ENCODE results near the gene TEX48.

TEX48 gene

DNA sequence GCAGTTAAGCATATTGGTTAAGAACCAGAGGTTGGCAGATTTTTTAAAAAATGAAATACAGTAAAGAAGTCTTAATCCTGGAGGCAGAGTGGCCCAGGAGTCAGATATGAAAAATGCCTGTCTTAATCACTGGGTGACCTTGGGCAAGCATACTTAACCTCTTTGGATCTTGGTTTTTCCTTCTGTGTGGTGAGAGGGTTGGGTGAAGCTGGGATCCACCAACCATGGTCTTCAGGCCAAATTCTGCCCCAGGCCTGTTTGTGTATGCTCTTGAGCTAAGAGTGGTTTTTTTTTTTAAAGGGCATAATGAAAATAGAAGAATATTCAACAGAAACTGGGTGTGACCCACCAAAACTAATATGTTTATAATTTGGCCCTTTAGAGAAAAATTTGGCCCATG, 20.0 kb upstream of the TEX48 start:
- H2AFZ ChIP-seq (ENCODE audit: low read depth, low read length, severe bottlenecking): no peak overlapping the region
- no peak overlapping the region for H3K4me2 ChIP-seq (ENCODE audit: low read depth, low read length, poor library complexity, severe bottlenecking)
- no peaks in the 10 kb centered on the region for H3K9me2 ChIP-seq (replicated peaks; ENCODE audit: insufficient read depth, low read length)
- no peak overlapping the region for H3K9ac ChIP-seq (ENCODE audit: low read length)
- TF ChIP-seq, protein P1, sequence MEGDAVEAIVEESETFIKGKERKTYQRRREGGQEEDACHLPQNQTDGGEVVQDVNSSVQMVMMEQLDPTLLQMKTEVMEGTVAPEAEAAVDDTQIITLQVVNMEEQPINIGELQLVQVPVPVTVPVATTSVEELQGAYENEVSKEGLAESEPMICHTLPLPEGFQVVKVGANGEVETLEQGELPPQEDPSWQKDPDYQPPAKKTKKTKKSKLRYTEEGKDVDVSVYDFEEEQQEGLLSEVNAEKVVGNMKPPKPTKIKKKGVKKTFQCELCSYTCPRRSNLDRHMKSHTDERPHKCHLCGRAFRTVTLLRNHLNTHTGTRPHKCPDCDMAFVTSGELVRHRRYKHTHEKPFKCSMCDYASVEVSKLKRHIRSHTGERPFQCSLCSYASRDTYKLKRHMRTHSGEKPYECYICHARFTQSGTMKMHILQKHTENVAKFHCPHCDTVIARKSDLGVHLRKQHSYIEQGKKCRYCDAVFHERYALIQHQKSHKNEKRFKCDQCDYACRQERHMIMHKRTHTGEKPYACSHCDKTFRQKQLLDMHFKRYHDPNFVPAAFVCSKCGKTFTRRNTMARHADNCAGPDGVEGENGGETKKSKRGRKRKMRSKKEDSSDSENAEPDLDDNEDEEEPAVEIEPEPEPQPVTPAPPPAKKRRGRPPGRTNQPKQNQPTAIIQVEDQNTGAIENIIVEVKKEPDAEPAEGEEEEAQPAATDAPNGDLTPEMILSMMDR (IDR thresholded peaks at IDR 0.05; ENCODE audit: insufficient read depth, low read length, poor library complexity, severe bottlenecking): no peak
- no peak for TF ChIP-seq EZH2phosphoT487 (conservative IDR thresholded peaks at IDR 0.05; ENCODE audit: low read length)
- no peaks in the 10 kb centered on the region for H3K36me3 ChIP-seq (ENCODE audit: low read length)
- H3K27ac ChIP-seq (ENCODE audit: low read depth, low read length): no peak overlapping the region
- H3K79me2 ChIP-seq (ENCODE audit: insufficient read depth, low read length): no peaks in the 10 kb centered on the region
- no peaks in the 10 kb centered on the region for H3K9me3 ChIP-seq (ENCODE audit: insufficient read depth, low read length)
- no peaks in the 10 kb centered on the region for H3K27me3 ChIP-seq (ENCODE audit: low read length)
- H3F3A ChIP-seq (ENCODE audit: insufficient read depth): no peaks in the 10 kb centered on the region
- no peak overlapping the region for H3K4me3 ChIP-seq (ENCODE audit: insufficient read depth, low read length, poor library complexity, severe bottlenecking)
- no peaks in the 10 kb centered on the region for H4K20me1 ChIP-seq (ENCODE audit: low read depth, low read length)

DNA sequence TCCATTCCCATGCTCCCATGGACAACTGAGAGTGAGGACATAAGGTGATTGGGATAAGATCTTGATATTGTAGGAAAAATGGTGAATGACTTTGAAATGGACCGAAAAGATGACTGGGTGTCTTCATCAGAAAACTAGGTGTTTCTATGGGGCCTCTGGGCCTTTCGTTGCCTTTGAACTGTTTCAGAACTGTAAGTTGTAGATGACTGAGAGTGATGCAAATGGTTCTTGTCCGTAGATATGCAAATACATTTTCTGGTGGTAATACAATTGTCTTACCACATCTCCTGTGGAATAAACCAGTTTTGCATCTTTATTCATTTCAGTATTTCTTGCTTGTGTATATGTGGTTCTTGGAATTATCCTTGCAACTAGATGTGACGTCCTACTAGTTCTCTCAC, 16.0 kb upstream of the TEX48 start:
- Histone ChIP-seq H3K4me2 (ENCODE audit: low read depth, low read length, poor library complexity, severe bottlenecking) (no peak overlapping the region), H3F3A (ENCODE audit: insufficient read depth) (no peaks in the 10 kb centered on the region), H3K9me2 (replicated peaks; ENCODE audit: insufficient read depth, low read length) (no peaks in the 10 kb centered on the region), H2AFZ (ENCODE audit: low read depth, low read length, severe bottlenecking) (no peak overlapping the region), H3K4me3 (ENCODE audit: insufficient read depth, low read length, poor library complexity, severe bottlenecking) (no peak overlapping the region), H3K9ac (ENCODE audit: low read length) (no peak overlapping the region), H3K27me3 (ENCODE audit: low read length) (no peaks in the 10 kb centered on the region), H4K20me1 (ENCODE audit: low read depth, low read length) (no peaks in the 10 kb centered on the region), H3K36me3 (ENCODE audit: low read length) (no peaks in the 10 kb centered on the region), H3K27ac (ENCODE audit: low read depth, low read length) (no peak overlapping the region), H3K9me3 (ENCODE audit: insufficient read depth, low read length) (no peaks in the 10 kb centered on the region), H3K79me2 (ENCODE audit: insufficient read depth, low read length) (no peaks in the 10 kb centered on the region)
- no peak for TF ChIP-seq EZH2phosphoT487 (conservative IDR thresholded peaks at IDR 0.05; ENCODE audit: low read length)
- TF ChIP-seq, protein P1 (IDR thresholded peaks at IDR 0.05; ENCODE audit: insufficient read depth, low read length, poor library complexity, severe bottlenecking): no peak

DNA sequence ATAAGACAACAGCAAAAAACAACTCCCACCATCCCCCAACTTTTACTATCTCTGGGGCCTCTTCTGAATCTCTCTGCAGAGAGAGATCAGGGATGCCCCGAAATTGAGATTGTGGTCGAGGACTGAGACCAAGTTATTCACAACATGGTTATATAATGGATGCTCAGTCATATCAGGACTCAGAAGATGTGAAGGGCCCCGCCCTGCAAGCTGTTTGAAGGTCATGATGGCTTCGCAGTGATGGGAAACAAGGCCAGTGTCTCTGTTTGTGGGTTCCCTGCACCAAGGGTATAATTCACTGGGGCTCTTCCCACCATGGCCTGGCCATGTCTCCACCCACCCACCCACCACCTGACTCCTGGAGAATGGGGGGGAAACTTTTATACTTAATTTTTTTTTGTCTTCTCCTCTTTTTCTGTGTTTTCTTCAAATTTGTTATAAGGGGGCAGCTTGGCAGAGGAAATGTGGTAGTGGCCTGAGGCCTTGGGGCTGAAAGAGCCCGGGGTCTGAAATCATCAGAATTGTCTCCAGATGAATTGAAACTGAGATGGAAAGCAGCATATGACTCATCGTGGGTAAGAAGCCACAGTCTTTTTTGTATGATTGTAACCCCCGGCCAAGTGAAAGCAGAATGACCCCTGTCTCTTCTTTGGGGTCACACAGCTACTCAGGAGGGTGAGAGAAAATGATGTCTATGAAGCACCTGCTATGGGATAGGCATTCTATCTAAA, 15.0 kb upstream of the TEX48 start:
- no peaks in the 10 kb centered on the region for H3K9me2 ChIP-seq (replicated peaks; ENCODE audit: insufficient read depth, low read length)
- no peak overlapping the region for H3K9ac ChIP-seq (ENCODE audit: low read length)
- H2AFZ ChIP-seq (ENCODE audit: low read depth, low read length, severe bottlenecking): no peak overlapping the region
- H3K9me3 ChIP-seq (ENCODE audit: insufficient read depth, low read length): no peaks in the 10 kb centered on the region
- no peak overlapping the region for H3K4me2 ChIP-seq (ENCODE audit: low read depth, low read length, poor library complexity, severe bottlenecking)
- H3K36me3 ChIP-seq (ENCODE audit: low read length): no peaks in the 10 kb centered on the region
- TF ChIP-seq, protein P1 (IDR thresholded peaks at IDR 0.05; ENCODE audit: insufficient read depth, low read length, poor library complexity, severe bottlenecking): no peak
- no peak for TF ChIP-seq EZH2phosphoT487 (conservative IDR thresholded peaks at IDR 0.05; ENCODE audit: low read length)
- no peaks in the 10 kb centered on the region for H4K20me1 ChIP-seq (ENCODE audit: low read depth, low read length)
- H3K27me3 ChIP-seq (ENCODE audit: low read length): no peaks in the 10 kb centered on the region
- H3K79me2 ChIP-seq (ENCODE audit: insufficient read depth, low read length): no peaks in the 10 kb centered on the region
- no peaks in the 10 kb centered on the region for H3F3A ChIP-seq (ENCODE audit: insufficient read depth)
- no peak overlapping the region for H3K4me3 ChIP-seq (ENCODE audit: insufficient read depth, low read length, poor library complexity, severe bottlenecking)
- H3K27ac ChIP-seq (ENCODE audit: low read depth, low read length): no peak overlapping the region

Measured in SU-DHL-6 (cell line).